Measurements from ENCODE around the gene LINC01488.

LINC01488 gene

DNA sequence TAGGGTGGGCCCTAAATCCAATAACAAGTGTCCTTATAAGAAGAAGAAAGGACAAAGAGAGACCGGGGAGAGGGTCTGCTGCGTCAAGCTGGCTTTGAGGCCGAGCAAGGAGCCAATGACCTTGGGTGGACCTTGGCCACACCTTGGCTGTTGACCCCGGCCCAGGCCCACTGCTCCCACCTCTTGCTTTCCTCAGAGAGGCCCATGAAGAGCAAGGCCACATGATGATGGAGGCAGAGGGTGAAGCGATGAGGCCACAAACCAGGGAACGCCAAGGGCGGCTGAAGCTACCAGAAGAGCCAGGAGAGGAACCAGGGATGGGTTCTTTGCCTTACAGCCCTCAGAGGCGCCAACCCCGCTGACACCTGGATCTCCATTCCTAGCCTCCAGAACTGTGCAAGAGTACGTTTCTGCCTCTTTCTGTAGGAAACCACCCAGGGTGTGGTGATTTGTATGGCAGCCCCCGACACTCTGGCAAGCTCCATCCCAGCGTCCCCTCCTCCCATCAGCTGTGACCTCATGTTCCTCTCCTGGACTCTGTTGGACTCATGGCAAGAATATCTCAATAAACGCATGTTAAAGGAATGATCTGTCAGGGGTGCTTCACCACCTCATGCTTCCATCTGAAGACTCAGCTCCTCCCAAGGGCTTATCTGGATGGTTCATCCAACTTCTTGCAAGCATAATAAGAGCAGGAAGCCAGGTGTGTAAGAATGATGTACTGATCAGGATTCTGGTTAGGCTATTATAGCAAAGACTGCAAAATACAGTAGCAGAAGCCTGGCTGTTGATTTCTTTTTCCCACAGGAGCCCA lies 41.6 kb upstream of the LINC01488 start:
- no peaks in the 10 kb centered on the region for H3K9me3 ChIP-seq (replicated peaks; ENCODE audit: low read length)
- no peak overlapping the region for H3K4me3 ChIP-seq (ENCODE audit: low read length)
- H3K9ac ChIP-seq (ENCODE audit: low read depth, low read length), result no peak overlapping the region
- no peaks in the 10 kb centered on the region for H3K36me3 ChIP-seq (ENCODE audit: insufficient read depth, low read length)
- peaks cover 52% of the 10 kb centered on the region for H3K4me1 ChIP-seq (ENCODE audit: control insufficient read depth, insufficient read depth, low read length)
- no peak overlapping the region for H3K4me2 ChIP-seq (ENCODE audit: low read length)
- no peaks in the 10 kb centered on the region for H3K27me3 ChIP-seq (ENCODE audit: control insufficient read depth, insufficient read depth, low read length)

DNA sequence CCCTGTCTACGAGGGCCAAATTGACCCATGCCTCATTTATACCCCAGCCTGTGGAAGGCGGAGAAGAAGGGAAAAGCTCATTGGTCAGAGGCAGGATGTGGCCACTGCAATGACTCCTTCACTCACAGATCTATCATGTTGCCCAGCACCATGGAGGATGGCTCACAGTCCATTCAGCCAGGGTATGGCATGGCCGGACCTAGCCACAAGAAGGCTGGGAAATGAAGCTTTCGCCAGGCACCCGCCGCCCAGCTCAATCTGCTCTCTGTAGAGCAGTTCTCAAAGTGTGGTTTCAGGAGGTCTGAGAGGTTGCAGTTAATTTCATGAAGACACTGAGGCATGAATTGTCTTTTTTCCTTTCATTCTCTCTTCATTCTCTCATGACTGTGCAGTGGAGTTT lies 40.6 kb upstream of the LINC01488 start:
- H3K27me3 ChIP-seq (ENCODE audit: control insufficient read depth, insufficient read depth, low read length), result no peaks in the 10 kb centered on the region
- H3K4me2 ChIP-seq (ENCODE audit: low read length), result no peak overlapping the region
- H3K9ac ChIP-seq (ENCODE audit: low read depth, low read length), result no peak overlapping the region
- no peaks in the 10 kb centered on the region for H3K36me3 ChIP-seq (ENCODE audit: insufficient read depth, low read length)
- no peaks in the 10 kb centered on the region for H3K9me3 ChIP-seq (replicated peaks; ENCODE audit: low read length)
- peaks cover 58% of the 10 kb centered on the region for H3K4me1 ChIP-seq (ENCODE audit: control insufficient read depth, insufficient read depth, low read length)
- no peak overlapping the region for H3K4me3 ChIP-seq (ENCODE audit: low read length)

DNA sequence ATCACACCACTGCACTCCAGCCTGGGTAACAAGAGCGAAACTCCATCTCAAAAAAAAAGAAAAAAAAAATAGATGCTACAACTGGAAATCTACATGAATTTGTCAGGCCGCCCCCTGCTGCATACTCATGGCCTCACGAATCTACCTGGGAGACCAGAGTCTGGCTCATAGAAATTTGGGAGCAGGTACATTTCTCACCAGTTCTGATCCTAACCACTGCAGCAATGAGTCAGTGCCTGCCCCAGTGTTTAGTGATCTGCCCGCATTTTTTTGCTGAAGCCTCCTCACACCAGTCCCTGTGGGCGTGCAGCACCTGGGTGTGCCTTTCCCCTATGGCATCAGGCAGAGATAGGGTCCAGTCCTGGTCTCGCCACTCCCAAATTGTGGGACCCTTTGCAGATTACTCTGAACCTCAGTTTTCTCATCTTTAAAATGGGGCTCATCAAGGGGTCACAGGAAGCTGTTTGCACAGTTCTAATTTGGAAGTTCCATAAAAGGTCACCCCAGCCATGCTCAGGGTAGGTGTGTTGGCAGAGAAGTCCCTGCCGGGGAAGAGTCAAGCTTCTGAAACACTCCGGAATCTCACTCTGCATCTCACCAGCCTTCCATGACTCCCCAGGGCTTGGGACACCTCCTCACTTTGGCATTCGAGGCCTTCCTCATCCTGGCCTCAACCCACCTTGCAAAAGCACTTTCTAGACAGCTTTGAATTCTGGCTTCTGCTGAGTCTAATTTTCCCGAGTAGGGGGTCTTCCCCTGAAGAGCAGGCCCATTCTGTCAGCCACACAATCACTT lies 39.3 kb upstream of the LINC01488 start:
- Histone ChIP-seq H3K4me3 (ENCODE audit: low read length) (peak overlapping the region; percentile 1), H3K27me3 (ENCODE audit: control insufficient read depth, insufficient read depth, low read length) (no peaks in the 10 kb centered on the region), H3K4me1 (ENCODE audit: control insufficient read depth, insufficient read depth, low read length) (peaks cover 53% of the 10 kb centered on the region), H3K9ac (ENCODE audit: low read depth, low read length) (peak overlapping the region; percentile 91), H3K4me2 (ENCODE audit: low read length) (peak overlapping the region; percentile 83), H3K9me3 (replicated peaks; ENCODE audit: low read length) (no peaks in the 10 kb centered on the region), H3K36me3 (ENCODE audit: insufficient read depth, low read length) (no peaks in the 10 kb centered on the region)

DNA sequence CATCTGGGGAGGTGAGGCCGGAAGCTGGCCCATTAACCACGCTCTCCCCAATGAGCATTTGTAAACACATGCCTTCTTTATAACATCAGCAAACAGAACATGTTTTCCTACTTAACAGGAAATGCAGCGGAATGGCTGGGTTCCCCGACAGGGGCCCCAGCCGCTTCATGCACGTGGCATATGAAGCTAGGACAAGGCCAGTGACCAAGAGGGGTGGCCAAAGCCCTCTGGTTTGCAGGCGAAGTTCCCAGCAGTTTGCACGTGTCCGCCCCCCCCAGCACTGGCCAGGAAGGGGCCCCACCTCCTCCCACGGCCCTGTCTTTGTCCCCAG lies 38.7 kb upstream of the LINC01488 start:
- H3K9ac ChIP-seq (ENCODE audit: low read depth, low read length), result peak overlapping the region; percentile 91
- peak overlapping the region; percentile 1 for H3K4me3 ChIP-seq (ENCODE audit: low read length)
- peak overlapping the region; percentile 83 for H3K4me2 ChIP-seq (ENCODE audit: low read length)
- H3K27me3 ChIP-seq (ENCODE audit: control insufficient read depth, insufficient read depth, low read length), result no peaks in the 10 kb centered on the region
- H3K36me3 ChIP-seq (ENCODE audit: insufficient read depth, low read length), result no peaks in the 10 kb centered on the region
- H3K4me1 ChIP-seq (ENCODE audit: control insufficient read depth, insufficient read depth, low read length), result peaks cover 53% of the 10 kb centered on the region
- no peaks in the 10 kb centered on the region for H3K9me3 ChIP-seq (replicated peaks; ENCODE audit: low read length)

DNA sequence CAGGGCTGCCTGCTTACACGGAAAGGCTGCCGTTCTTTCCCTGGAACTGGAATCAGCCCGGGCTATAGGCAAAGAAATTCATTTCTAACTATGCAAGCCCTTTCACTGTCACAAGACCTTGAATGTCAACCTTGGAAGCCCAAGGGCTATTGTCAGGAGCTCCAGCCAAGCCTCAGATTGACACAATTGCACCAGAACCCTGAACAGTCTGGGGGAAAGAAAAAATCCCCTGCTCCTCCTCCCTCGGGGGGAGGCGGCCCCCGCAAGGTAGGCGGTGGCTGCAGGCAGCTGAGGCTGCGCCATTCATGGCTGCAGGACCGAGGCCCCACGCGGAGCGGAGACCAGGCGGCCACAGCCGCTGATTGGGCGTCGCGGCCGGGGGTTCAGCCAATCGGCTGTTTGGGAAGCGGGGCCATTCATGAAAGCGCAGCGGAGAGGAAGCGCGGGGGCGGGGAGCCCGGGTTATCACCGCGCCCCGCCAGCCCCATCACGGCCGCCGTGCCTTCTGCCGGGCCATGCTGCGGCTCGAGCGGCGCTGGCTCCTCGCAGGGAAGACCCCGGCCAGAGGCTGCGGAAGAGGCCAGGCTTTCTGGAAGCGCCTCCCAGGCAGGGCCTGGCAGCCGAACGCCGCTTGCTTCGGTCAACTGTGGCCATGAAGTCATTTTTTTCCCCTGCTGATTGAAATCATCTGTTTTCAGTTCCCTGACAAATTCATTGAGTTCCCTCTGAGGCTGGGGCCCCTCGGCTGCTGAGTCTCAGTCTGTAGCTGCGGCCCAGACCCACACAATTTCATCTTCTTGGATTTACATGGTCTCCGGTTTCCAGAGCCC lies 38.1 kb upstream of the LINC01488 start:
- H3K4me3 ChIP-seq (ENCODE audit: low read length), result peak overlapping the region; percentile 64
- peaks cover 51% of the 10 kb centered on the region for H3K4me1 ChIP-seq (ENCODE audit: control insufficient read depth, insufficient read depth, low read length)
- peak overlapping the region; percentile 83 for H3K4me2 ChIP-seq (ENCODE audit: low read length)

DNA sequence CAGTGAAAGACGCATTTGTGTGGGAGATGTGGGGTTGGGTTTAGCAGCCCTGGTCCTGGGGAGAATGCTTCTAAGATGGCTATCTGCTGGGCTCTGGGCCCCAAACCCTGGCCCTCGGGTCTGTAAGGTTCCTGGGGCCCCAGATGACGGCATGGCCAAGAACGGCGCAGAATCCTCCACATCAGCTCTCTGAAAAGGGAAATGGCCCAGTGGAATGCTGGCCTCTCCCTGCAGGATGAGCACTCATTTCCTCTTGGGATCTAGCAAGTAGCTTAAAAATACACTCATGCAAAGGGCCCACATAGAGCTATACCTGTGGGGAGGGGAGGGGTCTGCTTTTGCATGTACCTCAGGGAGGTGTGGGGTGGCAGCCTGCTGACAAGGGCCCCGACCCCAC lies 37.5 kb upstream of the LINC01488 start:
- H3K4me3 ChIP-seq (ENCODE audit: low read length), result peak overlapping the region; percentile 64
- no peaks in the 10 kb centered on the region for H3K27me3 ChIP-seq (ENCODE audit: control insufficient read depth, insufficient read depth, low read length)
- peak overlapping the region; percentile 91 for H3K9ac ChIP-seq (ENCODE audit: low read depth, low read length)

More for the DNA sequence above, 38.1 kb upstream of the LINC01488 start:
- H3K36me3 ChIP-seq (ENCODE audit: insufficient read depth, low read length), result no peaks in the 10 kb centered on the region
- H3K27me3 ChIP-seq (ENCODE audit: control insufficient read depth, insufficient read depth, low read length), result no peaks in the 10 kb centered on the region
- no peaks in the 10 kb centered on the region for H3K9me3 ChIP-seq (replicated peaks; ENCODE audit: low read length)
- peak overlapping the region; percentile 91 for H3K9ac ChIP-seq (ENCODE audit: low read depth, low read length)

DNA sequence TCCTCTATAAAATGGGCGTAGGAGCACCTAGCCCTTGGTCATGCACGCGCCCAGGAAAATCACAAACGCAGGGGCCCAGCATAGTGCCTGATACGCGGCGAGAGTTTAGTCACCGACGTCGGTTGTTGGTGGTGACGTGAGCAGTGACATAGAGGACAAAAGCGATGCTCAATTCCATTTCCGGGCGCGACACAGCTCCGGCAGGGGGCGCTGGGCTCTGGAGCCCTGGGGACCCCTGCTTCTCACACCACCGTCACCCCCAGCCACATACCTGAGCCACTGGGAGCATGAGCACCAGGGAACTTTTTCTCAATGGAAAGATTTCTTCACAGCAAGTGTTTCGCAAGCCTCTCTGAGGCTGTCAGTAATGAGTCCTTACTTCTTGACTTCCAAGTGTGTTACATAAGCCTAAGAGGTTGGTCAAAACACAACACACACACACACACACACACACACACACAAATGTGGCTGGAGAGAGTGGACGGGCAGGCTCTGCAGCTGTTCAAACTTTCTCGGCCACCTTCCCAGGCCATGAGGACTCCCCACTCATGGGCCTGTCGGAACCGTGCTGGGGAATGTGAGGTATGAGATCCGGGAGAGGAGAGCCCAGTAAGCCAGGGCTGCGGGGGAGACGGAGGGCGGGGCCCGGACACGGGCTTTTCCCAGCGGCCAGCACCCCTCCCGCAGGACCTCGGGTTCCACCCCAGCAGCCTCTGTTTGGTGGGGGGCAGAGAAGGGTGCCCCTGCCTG lies 36.9 kb upstream of the LINC01488 start:
- Histone ChIP-seq H3K36me3 (ENCODE audit: insufficient read depth, low read length) (no peaks in the 10 kb centered on the region), H3K4me3 (ENCODE audit: low read length) (peak overlapping the region; percentile 64), H3K9me3 (replicated peaks; ENCODE audit: low read length) (no peaks in the 10 kb centered on the region), H3K27me3 (ENCODE audit: control insufficient read depth, insufficient read depth, low read length) (no peaks in the 10 kb centered on the region), H3K4me2 (ENCODE audit: low read length) (peak overlapping the region; percentile 83), H3K9ac (ENCODE audit: low read depth, low read length) (peak overlapping the region; percentile 91), H3K4me1 (ENCODE audit: control insufficient read depth, insufficient read depth, low read length) (peaks cover 59% of the 10 kb centered on the region)

More for the DNA sequence above, 37.5 kb upstream of the LINC01488 start:
- no peaks in the 10 kb centered on the region for H3K9me3 ChIP-seq (replicated peaks; ENCODE audit: low read length)
- H3K4me1 ChIP-seq (ENCODE audit: control insufficient read depth, insufficient read depth, low read length), result peaks cover 53% of the 10 kb centered on the region
- H3K36me3 ChIP-seq (ENCODE audit: insufficient read depth, low read length), result no peaks in the 10 kb centered on the region
- H3K4me2 ChIP-seq (ENCODE audit: low read length), result peak overlapping the region; percentile 83

DNA sequence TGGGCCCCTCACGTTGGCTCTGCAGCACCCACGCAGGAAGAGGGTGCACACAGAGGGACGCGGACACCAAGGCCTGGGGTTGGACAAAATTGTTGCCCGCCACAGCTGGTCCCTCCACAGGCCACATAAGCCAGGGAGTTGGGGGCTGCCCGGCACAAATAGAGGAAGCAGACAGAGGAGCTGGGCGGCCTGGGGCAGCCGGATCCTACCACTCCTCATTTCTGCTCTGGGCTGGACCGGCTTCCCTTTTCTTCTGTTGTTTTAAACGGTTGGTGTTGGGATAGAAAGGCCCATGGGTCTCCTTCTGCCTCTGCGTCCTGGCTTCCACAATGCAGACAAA lies 36.4 kb upstream of the LINC01488 start:
- Histone ChIP-seq H3K36me3 (ENCODE audit: insufficient read depth, low read length) (no peaks in the 10 kb centered on the region), H3K4me2 (ENCODE audit: low read length) (peak overlapping the region; percentile 83), H3K27me3 (ENCODE audit: control insufficient read depth, insufficient read depth, low read length) (no peaks in the 10 kb centered on the region), H3K9me3 (replicated peaks; ENCODE audit: low read length) (no peaks in the 10 kb centered on the region), H3K4me3 (ENCODE audit: low read length) (peak overlapping the region; percentile 53), H3K4me1 (ENCODE audit: control insufficient read depth, insufficient read depth, low read length) (peaks cover 64% of the 10 kb centered on the region), H3K9ac (ENCODE audit: low read depth, low read length) (peak overlapping the region; percentile 91)

DNA sequence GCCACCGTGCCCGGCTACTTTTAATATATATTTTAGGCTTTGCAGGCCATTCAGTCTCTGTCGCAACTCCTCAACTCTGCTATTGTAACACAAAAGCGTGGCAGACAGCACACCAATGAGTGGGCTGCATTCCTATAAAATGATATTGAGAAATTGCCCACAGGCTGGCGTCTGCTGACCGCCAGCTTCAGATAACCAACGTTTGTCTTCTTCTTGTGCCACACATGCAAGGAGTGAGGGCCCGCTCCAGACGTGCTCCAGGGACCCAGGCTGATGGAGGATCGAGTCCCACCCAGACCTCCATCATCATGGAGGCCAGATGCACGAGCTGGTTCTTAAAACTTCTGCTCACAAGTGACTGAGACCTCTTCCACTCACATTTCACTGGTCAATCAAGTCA lies 35.4 kb upstream of the LINC01488 start:
- H3K4me1 ChIP-seq (ENCODE audit: control insufficient read depth, insufficient read depth, low read length), result peaks cover 63% of the 10 kb centered on the region

DNA sequence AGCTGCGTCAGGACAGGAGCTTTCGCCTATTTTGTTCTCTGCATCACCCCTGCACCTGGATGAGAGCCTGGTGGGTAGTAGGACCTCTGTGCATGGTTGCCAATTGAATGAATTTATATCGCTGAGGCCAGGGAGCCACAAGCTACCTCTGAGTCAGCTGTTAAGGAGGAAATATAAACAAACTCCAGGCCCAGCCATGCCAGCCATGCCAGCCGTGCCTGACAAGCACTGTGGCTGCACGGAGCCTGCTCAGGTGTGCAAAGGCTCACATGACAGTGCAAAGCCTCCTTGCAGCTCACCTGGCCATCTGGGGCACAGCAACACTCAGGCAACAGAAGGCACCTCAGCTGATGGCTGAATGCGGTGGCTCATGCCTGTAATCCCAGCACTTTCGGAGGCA lies 33.7 kb upstream of the LINC01488 start:
- Histone ChIP-seq H3K27me3 (ENCODE audit: control insufficient read depth, insufficient read depth, low read length) (no peaks in the 10 kb centered on the region), H3K9ac (ENCODE audit: low read depth, low read length) (no peak overlapping the region), H3K4me2 (ENCODE audit: low read length) (no peak overlapping the region), H3K4me3 (ENCODE audit: low read length) (no peak overlapping the region), H3K9me3 (replicated peaks; ENCODE audit: low read length) (no peaks in the 10 kb centered on the region), H3K4me1 (ENCODE audit: control insufficient read depth, insufficient read depth, low read length) (peaks cover 53% of the 10 kb centered on the region), H3K36me3 (ENCODE audit: insufficient read depth, low read length) (no peaks in the 10 kb centered on the region)

More for the DNA sequence above, 35.4 kb upstream of the LINC01488 start:
- no peak overlapping the region for H3K4me2 ChIP-seq (ENCODE audit: low read length)
- no peak overlapping the region for H3K4me3 ChIP-seq (ENCODE audit: low read length)
- no peaks in the 10 kb centered on the region for H3K9me3 ChIP-seq (replicated peaks; ENCODE audit: low read length)
- H3K36me3 ChIP-seq (ENCODE audit: insufficient read depth, low read length), result no peaks in the 10 kb centered on the region
- no peak overlapping the region for H3K9ac ChIP-seq (ENCODE audit: low read depth, low read length)
- H3K27me3 ChIP-seq (ENCODE audit: control insufficient read depth, insufficient read depth, low read length), result no peaks in the 10 kb centered on the region
